OCI-LY3 (cell line): Measurements from ENCODE around the gene EME1.
A peak's percentile ranks its signal among the peaks of the same experiment; 100 is the strongest.

Experiments used
- H2AFZ ChIP-seq: fragments of 200-600, 300-600 bp; shearing (Covaris generic); 2 replicates; pipeline ENCODE4 v1.6.0; 2014; ENCODE audit warnings: antibody characterized with exemption, low read depth, low read length
- H3K27ac ChIP-seq: fragments of 200-600, 300-600 bp; sonication (generic); 2 replicates; pipeline ENCODE4 v1.5.1; 2014; ENCODE audit warnings: mild to moderate bottlenecking, low read length, moderate library complexity, mixed read lengths
- H3K27me3 ChIP-seq: fragments of 200-600, 300-600 bp; sonication (generic); 2 replicates; pipeline ENCODE4 v1.6.1; 2014; ENCODE audit warnings: low read depth, low read length, mixed read lengths
- H3K36me3 ChIP-seq: fragments of 200-600, 300-600 bp; sonication (generic); replicated peaks from 2 replicates; pipeline ENCODE3; 2014; ENCODE audit warnings: low read depth, low read length, mixed read lengths
- H3K4me1 ChIP-seq: fragments of 300-600, 200-600 bp; sonication (generic); 2 replicates; pipeline ENCODE4 v1.6.1; 2014; ENCODE audit warnings: low read length, mixed read lengths
- H3K4me2 ChIP-seq: fragments of 200-600, 300-600 bp; sonication (generic); 2 replicates; pipeline ENCODE4 v1.6.1; 2014; ENCODE audit warnings: low read length, mixed read lengths
- H3K4me3 ChIP-seq: fragments of 300-600, 200-600 bp; sonication (generic); 2 replicates; pipeline ENCODE4 v1.5.1; 2014; ENCODE audit warnings: antibody characterized with exemption, mild to moderate bottlenecking, low read length, moderate library complexity
- H3K79me2 ChIP-seq: fragments of 300-600, 200-600 bp; shearing (Covaris generic); 2 replicates; pipeline ENCODE4 v1.6.1; 2014; ENCODE audit warnings: mild to moderate bottlenecking, low read length, mixed read lengths
- H3K9ac ChIP-seq: fragments of 300-600, 200-600 bp; shearing (Covaris generic); 2 replicates; pipeline ENCODE4 v1.6.0; 2014; ENCODE audit warnings: mild to moderate bottlenecking, low read length, moderate library complexity
- H3K9me3 ChIP-seq: fragments of 200-600, 300-600 bp; shearing (Covaris generic); 2 replicates; pipeline ENCODE4 v1.6.1; 2014; ENCODE audit warnings: low read length, mixed read lengths; ENCODE audit not compliant: insufficient read depth
- H4K20me1 ChIP-seq: fragments of 200-600, 300-600 bp; sonication (generic); 2 replicates; pipeline ENCODE4 v1.6.1; 2016; ENCODE audit warnings: low read length, mixed read lengths; ENCODE audit not compliant: insufficient read depth
- CTCF ChIP-seq: fragments of 200-600, 300-600 bp; sonication (generic); IDR thresholded peaks from 2 replicates; pipeline ENCODE4 v1.5.1; 2014; ENCODE audit warnings: antibody characterized with exemption, low read length, low read depth
- EZH2phosphoT487 ChIP-seq: fragments of 200-600 bp; shearing (Covaris generic); IDR thresholded peaks from 2 replicates; pipeline ENCODE4 v1.6.1; 2018; ENCODE audit warnings: antibody characterized with exemption, mixed run types, low read depth

Gene EME1

GRCh38 chr17:50380369-50381259 lies 7.6 kb downstream of the EME1 start:
- Histone ChIP-seq H3K27ac (no peak overlapping the region), H3K79me2 (no peaks in the 10 kb centered on the region), H3K36me3 (peaks cover 68% of the 10 kb centered on the region), H3K4me1 (no peaks in the 10 kb centered on the region), H3K4me2 (no peak overlapping the region), H3K9ac (no peak overlapping the region), H3K9me3 (no peaks in the 10 kb centered on the region), H3K27me3 (no peaks in the 10 kb centered on the region), H3K4me3 (no peak overlapping the region), H2AFZ (no peak overlapping the region), H4K20me1 (no peaks in the 10 kb centered on the region)
- no peak for TF ChIP-seq EZH2phosphoT487
- TF ChIP-seq CTCF, result peak; percentile 18; the same call in 1 of the 2 replicates

GRCh38 chr17:50381260-50381815 lies 8.3 kb downstream of the EME1 start:
- Histone ChIP-seq H3K36me3 (peaks cover 70% of the 10 kb centered on the region), H3K9ac (no peak overlapping the region), H3K4me2 (no peak overlapping the region), H3K4me3 (no peak overlapping the region), H2AFZ (no peak overlapping the region), H3K79me2 (no peaks in the 10 kb centered on the region), H3K27me3 (no peaks in the 10 kb centered on the region), H3K27ac (no peak overlapping the region), H3K4me1 (no peaks in the 10 kb centered on the region), H3K9me3 (no peaks in the 10 kb centered on the region), H4K20me1 (no peaks in the 10 kb centered on the region)
- TF ChIP-seq EZH2phosphoT487, result no peak
- TF ChIP-seq CTCF, result no peak

GRCh38 chr17:50381920-50382319 lies 8.9 kb downstream of the EME1 start:
- Histone ChIP-seq H3K79me2 (no peaks in the 10 kb centered on the region), H3K4me1 (no peaks in the 10 kb centered on the region), H3K27ac (no peak overlapping the region), H3K9me3 (no peaks in the 10 kb centered on the region), H4K20me1 (no peaks in the 10 kb centered on the region), H3K4me2 (no peak overlapping the region), H3K9ac (no peak overlapping the region), H3K27me3 (no peaks in the 10 kb centered on the region), H3K36me3 (peaks cover 76% of the 10 kb centered on the region), H3K4me3 (no peak overlapping the region), H2AFZ (no peak overlapping the region)
- TF ChIP-seq EZH2phosphoT487 (no peak), CTCF (no peak)

- no peak overlapping the region for H3K4me2 ChIP-seq
- H3K9me3 ChIP-seq, result no peaks in the 10 kb centered on the region
- H3K79me2 ChIP-seq, result no peaks in the 10 kb centered on the region
- H3K9ac ChIP-seq, result no peak overlapping the region
- TF ChIP-seq EZH2phosphoT487, result no peak
- TF ChIP-seq CTCF, result no peak
- H3K27ac ChIP-seq, result no peak overlapping the region
- H3K36me3 ChIP-seq, result peaks cover 86% of the 10 kb centered on the region
- no peak overlapping the region for H3K4me3 ChIP-seq
- no peaks in the 10 kb centered on the region for H3K27me3 ChIP-seq
- no peak overlapping the region for H2AFZ ChIP-seq
- no peaks in the 10 kb centered on the region for H4K20me1 ChIP-seq
- no peaks in the 10 kb centered on the region for H3K4me1 ChIP-seq
Measured at GRCh38 chr17:50382931-50383330, 9.9 kb downstream of the EME1 start.
